GM18867 (cell line): ENCODE measurements around the gene ATP6V1D.
A peak's percentile ranks its signal among the peaks of the same experiment; 100 is the strongest.
"Not testable (repeated sequence)": the region's sequence is repeated elsewhere in the genome, so short reads cannot be mapped to it uniquely, and the experiment has no call there.

Experiments used
- ATAC-seq: cut with Tn5 transposase; IDR thresholded peaks from one replicate; pipeline ENCODE4 v1.9.1; 2021; ENCODE audit warnings: mild to moderate bottlenecking, moderate library complexity; ENCODE audit not compliant: unreplicated experiment

The ATP6V1D gene

DNA sequence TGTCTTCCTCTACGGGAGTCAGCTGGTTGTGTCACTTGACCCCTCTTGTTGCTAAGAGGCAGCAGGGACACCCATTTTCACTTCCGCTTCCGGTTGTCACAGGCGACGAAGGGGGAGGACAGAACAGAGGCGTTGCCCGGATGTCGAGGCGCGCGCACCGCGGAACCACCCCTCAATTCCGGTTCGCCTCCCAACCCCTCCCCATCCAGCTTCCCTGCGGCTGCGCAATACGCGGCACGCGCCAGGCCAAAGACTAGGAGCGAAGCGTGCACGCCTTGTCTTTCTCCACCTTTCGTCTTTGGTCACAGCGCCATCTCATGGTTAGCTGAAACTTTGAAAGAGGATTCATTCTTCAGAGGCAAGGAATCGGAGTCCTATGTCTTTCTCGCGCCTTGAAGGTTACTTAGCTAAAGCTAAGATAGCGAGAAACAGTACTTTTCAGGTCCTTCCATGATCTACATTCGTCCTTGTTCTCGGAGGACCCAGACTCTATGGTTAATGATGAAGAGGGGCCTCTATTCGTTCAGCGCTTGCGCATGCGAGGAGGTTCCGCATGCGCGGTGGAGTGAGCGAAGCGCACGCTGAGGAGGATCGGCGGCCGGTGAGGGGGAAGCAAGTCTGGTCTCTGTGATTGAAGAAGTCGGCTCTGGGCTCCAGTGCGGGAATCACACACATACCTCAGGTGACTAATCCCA lies at the start of gene ATP6V1D, which contains the start of gene EIF2S1:
ATP6V1D (minus strand) TSS at position 30 of the 695 bp plus-strand sequence. CDS start 106 bp downstream, outside the sequence.
EIF2S1 (plus strand) TSS at position 554 of the 695 bp plus-strand sequence. CDS start 4,440 bp downstream, outside the sequence.
- ATAC-seq, result peak; percentile 88

DNA sequence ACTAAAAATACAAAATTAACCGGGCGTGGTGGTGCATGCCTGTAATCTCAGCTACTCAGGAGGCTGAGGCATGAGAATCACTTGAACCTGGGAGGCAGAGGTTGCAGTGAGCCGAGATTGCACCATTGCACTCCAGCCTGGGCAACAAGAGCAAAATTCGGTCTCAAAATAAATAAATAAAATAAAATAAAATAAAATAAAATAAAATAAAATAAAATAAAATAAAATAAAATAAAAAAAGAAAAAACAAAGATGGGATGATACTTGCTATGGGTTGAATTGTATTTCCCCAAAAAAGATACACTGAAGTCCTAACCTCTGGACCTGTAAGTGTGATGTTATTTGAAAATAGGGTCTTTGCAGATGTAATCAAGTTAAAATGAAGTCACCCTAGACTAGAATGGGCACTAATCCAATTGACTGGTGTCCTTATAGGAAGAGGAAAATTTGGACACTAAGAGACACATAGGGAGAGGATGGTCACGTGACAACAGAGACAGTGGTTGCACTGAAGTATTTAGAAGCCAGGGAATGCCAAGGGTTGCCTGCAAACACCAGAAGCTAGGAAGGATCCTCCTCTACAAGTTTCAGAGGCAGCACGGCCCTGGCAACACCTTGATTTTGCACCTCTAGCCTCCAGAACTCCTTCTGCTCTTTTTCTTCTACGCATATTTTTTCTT lies 48.7 kb upstream of the ATP6V1D start:
- ATAC-seq, result not testable (repeated sequence)

GRCh38 chr14:67405771-67406170 lies 46.2 kb upstream of the ATP6V1D start:
- no peak for ATAC-seq

DNA sequence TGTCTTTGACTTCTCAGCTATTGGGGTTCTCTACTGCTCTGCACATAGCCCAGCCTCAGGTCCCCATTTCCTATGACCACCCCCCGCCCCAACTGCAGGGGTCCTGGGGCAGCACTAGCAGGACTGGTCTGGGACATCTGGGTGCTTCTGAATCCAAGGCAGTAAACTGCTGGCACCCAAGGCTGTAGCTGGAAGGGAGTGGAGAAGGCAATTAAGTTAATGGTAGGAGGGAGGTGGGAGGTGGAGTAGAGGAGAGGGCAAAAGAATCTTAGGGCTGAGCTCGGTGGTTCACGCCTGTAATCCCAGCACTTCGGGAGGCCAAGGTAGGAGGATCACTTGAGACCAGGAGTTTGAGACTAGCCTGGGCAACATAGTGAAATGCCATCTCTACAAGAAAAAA lies 40.8 kb upstream of the ATP6V1D start:
- no peak for ATAC-seq

DNA sequence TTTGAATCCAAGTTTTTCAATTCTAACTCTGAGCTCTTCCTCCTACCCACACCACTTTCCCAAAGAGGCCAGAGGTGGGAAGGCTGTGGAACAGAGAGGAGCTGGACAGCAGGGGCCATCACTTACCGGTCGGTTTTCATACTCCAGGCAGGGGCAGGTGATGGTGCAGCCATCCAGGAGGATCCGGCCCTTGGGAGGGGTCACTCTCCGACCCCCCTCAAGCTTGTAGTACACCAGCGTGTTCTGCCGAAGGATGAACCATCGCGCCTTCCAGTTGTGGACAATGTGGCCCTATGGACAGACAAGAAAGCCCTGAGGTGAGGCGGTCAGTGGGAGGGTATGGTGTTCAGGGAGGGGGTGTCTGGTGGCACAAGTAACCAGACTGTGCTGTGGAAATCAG lies 37.9 kb upstream of the ATP6V1D start:
- no peak for ATAC-seq

DNA sequence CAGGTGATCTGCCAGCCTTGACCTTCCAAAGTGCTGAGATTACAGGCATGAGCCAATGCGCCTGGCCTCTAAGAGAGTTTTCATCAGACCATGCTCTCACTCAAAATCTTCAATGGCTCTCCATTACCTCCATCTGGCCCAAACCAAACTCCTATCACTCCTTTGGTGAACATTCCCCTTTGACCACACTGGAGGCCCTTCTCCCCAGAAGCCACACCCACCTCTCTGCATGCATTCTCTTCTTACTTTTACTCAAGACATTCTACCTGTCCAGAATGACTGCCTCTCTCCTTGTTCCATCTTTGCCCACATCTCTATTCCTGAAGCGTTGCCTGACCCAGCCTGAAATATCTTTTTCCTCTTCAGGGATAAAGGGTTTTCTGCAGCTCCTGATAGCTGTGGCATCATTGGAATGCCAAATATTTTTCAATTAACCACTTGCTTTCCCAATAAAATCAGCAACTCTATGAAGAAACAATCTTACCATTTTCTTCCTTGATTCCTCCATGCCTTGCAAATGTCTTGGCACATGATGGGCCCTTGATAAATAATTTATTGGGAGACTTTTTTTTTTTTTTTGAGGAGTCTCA lies 36.9 kb upstream of the ATP6V1D start:
- ATAC-seq, result no peak

DNA sequence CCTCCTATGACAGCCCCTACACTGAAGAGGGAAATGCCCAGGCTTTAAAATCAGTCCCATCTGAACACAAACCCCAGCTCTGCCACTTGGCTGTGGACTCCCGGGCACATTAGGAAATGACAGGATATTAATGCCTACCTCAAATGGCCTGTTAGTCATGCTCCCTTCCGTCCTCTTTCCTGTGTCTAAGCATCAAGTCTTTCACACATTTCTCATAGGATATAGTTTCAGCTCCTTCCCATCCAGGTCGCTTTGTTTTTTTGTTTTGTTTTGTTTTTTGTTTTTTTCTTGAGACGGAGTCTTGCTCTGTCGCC lies 36.2 kb upstream of the ATP6V1D start:
- no peak for ATAC-seq

DNA sequence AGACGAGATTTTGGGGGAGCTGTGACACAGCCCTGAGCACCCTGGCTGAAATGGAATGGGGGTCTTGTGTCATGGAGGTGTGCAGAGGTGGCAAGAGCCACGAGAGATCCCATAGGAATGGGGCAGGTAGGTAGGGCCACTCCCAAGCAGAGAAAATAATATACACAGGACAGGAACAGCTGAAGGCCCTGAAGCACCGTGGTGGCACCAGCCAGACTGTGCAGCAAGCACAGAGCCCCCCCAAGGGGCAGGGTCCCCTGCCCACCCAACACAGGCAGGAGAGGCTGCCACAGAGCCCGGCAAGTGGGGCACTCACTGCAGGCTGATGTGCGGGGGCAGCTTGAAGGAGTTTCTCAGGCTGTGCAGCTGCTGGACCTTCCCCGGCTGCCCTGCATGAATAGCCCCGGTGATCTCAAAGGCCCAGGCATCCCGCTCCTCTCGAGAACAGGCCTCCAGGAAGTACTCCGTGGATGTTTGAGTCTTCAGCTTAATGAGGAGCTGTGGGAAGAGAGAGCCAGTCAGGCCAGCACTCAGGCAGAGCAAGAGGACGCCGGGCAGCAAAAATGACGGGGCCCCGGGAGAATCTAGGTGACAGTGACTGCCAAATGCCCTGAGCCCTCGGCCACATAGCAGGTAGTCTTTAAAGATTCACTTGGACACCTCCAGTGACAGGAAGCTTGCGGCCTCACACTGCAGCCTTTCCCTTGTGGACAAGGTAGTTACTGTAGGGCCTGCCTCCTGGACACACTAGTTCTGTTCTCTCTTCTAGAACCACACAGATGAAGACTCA lies 35.7 kb upstream of the ATP6V1D start:
- no peak for ATAC-seq

DNA sequence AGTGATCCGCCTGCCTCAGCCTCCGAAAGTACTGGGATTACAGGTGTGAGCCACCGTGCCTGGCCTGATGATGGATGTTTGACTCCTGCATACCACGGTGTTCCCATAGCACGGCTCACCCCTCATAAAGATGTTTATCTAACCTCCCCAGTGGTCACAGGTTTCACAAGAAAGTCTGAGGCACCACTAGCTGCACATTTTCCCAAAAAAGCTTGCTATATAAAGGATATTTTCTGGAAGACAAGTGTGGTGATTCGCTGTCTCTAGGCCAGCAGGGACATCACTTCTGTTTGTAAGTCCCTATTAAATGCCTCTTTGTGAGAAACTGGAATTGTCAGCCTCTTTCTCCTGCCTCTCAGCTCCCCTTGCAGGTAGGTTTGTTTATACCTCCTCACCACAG lies 34.1 kb upstream of the ATP6V1D start:
- no peak for ATAC-seq

GRCh38 chr14:67392800-67393199 lies 33.2 kb upstream of the ATP6V1D start:
- ATAC-seq, result no peak

- ATAC-seq, result no peak
Measured at GRCh38 chr14:67392123-67392522, 32.5 kb upstream of the ATP6V1D start.

- no peak for ATAC-seq
Measured at GRCh38 chr14:67391268-67391667, 31.7 kb upstream of the ATP6V1D start.

GRCh38 chr14:67389811-67390534 lies 30.4 kb upstream of the ATP6V1D start:
- ATAC-seq, result no peak

GRCh38 chr14:67389275-67389674 lies 29.7 kb upstream of the ATP6V1D start:
- no peak for ATAC-seq

- no peak for ATAC-seq
Measured at GRCh38 chr14:67387195-67387594, 27.6 kb upstream of the ATP6V1D start.

DNA sequence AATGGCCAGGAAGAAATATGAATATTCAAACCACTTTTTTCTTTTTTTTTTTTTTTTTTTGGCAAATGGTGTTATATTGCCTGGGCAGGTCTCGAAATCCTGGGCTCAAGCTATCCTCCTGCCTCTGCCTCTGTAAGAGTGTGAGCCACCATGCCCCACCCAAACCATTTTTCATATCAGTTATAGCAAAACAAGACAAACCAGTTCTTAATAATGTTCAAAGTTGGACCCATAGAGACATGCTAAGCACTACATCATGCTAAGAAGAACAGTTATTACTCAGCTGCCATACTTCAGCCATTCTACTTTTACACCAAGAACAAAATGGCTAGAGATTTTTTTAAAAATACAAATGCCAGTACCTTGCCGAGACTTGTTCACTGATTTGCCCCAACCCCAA lies 26.0 kb upstream of the ATP6V1D start:
- no peak for ATAC-seq

- no peak for ATAC-seq
Measured at GRCh38 chr14:67385120-67385519, 25.5 kb upstream of the ATP6V1D start.

- no peak for ATAC-seq
Measured at GRCh38 chr14:67377916-67378315, 18.3 kb upstream of the ATP6V1D start.

DNA sequence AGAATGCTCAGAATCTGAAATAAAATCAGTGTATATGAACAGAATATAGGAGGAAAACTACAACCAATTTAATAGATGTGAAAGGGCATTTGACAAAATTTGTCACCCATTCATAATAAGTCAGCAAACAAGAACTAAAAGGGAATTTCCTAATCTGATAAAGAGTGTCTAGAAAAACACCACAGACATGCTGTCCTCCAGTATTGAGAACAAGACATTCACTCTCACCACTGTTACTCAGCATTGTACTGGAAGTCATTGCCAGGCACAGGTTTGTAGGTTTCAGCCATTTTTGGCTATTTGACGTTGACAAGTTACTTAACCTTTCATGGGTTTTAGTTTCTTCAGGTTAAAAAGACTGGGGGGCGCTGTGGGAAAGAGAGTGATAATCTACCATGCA lies 13.7 kb upstream of the ATP6V1D start:
- ATAC-seq, result peak; percentile 57

DNA sequence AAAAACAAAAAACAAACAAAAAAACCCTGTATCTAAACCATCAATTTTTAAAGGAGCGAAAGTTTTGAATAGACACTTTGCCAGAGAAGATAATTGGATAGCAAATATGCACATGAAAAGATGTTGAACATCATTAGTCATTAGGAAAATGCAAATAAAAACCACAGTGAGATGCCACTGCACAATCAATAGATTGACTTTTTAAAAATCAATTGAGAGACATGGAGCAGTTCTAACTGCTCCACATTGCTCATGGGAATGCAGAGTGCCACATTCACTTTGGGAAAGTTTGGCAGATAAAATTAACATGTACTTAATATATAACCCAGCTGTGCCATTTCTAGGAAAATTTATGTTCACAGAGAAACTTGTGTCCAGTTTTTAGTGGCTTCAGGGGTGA lies 13.2 kb upstream of the ATP6V1D start:
- no peak for ATAC-seq
